Measurements from ENCODE around the gene NCF2. TPM values are rescaled to one million over a fixed set of nuclear protein-coding genes. Genes with fewer than 3 reads are reported as not detected.

NCF2 gene
- polyA plus RNA-seq, 1 experiment: 0.43 TPM

DNA sequence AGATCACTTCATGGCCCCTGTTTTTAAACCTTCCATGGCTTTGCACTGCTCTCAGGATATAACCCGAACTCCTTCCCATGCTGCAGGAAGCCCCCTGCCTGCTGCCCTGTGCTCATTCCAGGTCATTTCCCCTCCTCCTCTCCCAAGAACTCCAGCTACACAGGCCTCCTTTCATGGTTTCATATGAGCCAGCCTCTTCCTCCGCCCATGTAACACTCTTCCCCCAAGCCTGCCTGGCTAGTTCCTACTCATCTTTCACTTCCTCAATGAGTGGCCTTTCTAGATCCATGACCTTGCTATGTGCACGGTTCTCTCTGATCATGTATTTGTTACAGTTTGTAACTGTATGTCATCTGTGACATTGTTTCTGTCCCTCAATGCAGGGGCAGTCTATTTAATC lies 3.1 kb upstream of the NCF2 start:
- H3K27me3 ChIP-seq (ENCODE audit: control insufficient read depth, insufficient read depth, low read length): no peaks in the 10 kb centered on the region
- DNase-seq (ENCODE audit: low read depth, low spot score): no peak
- POLR2A ChIA-PET: no interaction called here
- TF ChIP-seq, protein P1, sequence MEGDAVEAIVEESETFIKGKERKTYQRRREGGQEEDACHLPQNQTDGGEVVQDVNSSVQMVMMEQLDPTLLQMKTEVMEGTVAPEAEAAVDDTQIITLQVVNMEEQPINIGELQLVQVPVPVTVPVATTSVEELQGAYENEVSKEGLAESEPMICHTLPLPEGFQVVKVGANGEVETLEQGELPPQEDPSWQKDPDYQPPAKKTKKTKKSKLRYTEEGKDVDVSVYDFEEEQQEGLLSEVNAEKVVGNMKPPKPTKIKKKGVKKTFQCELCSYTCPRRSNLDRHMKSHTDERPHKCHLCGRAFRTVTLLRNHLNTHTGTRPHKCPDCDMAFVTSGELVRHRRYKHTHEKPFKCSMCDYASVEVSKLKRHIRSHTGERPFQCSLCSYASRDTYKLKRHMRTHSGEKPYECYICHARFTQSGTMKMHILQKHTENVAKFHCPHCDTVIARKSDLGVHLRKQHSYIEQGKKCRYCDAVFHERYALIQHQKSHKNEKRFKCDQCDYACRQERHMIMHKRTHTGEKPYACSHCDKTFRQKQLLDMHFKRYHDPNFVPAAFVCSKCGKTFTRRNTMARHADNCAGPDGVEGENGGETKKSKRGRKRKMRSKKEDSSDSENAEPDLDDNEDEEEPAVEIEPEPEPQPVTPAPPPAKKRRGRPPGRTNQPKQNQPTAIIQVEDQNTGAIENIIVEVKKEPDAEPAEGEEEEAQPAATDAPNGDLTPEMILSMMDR (IDR thresholded peaks at IDR 0.05; ENCODE audit: low read depth, low read length): no peak
- CTCF ChIA-PET: no interaction called here
- H3K4me3 ChIP-seq (ENCODE audit: low read depth, low read length): no peak overlapping the region
- H3K27ac ChIP-seq (ENCODE audit: low read depth, low read length): peak overlapping the region; percentile 11
- no peaks in the 10 kb centered on the region for H3K9me3 ChIP-seq (ENCODE audit: control insufficient read depth, insufficient read depth, low read length)

DNA sequence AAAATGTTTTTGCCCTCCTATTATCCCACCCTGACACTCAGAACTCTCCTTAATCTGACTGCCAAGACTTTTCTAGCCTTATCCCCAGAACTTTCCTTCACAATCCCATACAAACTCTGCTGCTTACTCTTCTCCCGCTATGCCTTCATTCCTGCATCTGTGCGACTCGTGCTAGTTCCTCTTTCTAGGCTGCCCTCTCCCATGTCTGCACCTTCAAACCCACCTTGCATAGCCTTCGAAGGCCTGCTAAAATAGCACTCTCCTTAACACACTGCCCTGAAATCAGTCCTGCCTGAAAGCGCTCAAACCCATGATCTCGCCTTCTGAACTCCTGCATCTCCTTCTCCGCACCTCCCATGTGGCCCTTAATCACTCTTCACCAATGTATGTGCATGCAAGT lies 2.5 kb upstream of the NCF2 start:
- ChIA-PET POLR2A (no interaction called here), CTCF (no interaction called here)
- H3K9me3 ChIP-seq (ENCODE audit: control insufficient read depth, insufficient read depth, low read length): no peaks in the 10 kb centered on the region
- H3K4me3 ChIP-seq (ENCODE audit: low read depth, low read length): no peak overlapping the region
- TF ChIP-seq, protein P1 (IDR thresholded peaks at IDR 0.05; ENCODE audit: low read depth, low read length): no peak
- no peaks in the 10 kb centered on the region for H3K27me3 ChIP-seq (ENCODE audit: control insufficient read depth, insufficient read depth, low read length)
- DNase-seq (ENCODE audit: low read depth, low spot score): no peak
- H3K27ac ChIP-seq (ENCODE audit: low read depth, low read length): no peak overlapping the region

DNA sequence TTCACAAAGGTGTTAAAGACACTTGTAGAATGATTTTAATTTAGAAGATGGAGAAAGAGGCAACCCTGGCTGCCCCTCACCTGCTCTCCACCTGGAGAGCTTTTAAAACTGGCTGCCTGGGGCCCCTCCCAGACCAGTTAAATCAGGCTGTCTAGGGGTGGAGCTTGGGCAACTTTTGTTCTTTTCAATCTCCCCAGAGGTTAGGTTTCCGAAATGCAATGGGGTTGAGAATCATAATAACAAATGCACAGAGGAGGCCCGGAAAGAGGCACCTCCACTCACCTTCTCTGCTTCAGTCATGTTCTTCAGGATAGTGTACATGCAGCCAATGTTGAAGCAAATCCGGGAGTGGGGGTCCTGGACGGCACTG lies 400 bp downstream of the NCF2 start:
- TF ChIP-seq, protein P1 (IDR thresholded peaks at IDR 0.05; ENCODE audit: low read depth, low read length): no peak
- H3K27ac ChIP-seq (ENCODE audit: low read depth, low read length): no peak overlapping the region
- no peak for DNase-seq (ENCODE audit: low read depth, low spot score)
- CTCF ChIA-PET: no interaction called here
- H3K9me3 ChIP-seq (ENCODE audit: control insufficient read depth, insufficient read depth, low read length): no peaks in the 10 kb centered on the region
- POLR2A ChIA-PET: no interaction called here
- no peaks in the 10 kb centered on the region for H3K27me3 ChIP-seq (ENCODE audit: control insufficient read depth, insufficient read depth, low read length)
- H3K4me3 ChIP-seq (ENCODE audit: low read depth, low read length): no peak overlapping the region

DNA sequence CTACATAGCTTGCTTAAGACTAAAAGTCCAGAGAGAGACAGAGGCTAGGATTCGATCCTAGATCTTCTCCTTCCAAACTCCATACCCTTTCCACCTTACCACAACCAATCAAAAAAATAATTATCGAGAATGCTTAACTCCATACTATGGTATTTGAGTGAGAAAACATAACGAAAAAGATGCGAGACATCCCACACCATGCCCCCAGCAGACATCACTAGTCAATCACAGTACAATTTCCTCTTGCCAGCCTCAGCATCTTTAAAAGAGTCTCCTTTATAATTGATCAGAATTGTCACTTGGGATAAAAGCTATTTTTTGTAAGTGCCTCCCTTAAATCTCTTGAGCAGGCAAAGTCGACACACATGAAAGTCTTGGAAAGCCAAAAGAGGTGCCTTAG lies 875 bp downstream of the NCF2 start:
- no peak for DNase-seq (ENCODE audit: low read depth, low spot score)
- TF ChIP-seq, protein P1 (IDR thresholded peaks at IDR 0.05; ENCODE audit: low read depth, low read length): no peak
- ChIA-PET CTCF (no interaction called here), POLR2A (no interaction called here)
- Histone ChIP-seq H3K27ac (ENCODE audit: low read depth, low read length) (no peak overlapping the region), H3K4me3 (ENCODE audit: low read depth, low read length) (no peak overlapping the region), H3K9me3 (ENCODE audit: control insufficient read depth, insufficient read depth, low read length) (no peaks in the 10 kb centered on the region), H3K27me3 (ENCODE audit: control insufficient read depth, insufficient read depth, low read length) (no peaks in the 10 kb centered on the region)

DNA sequence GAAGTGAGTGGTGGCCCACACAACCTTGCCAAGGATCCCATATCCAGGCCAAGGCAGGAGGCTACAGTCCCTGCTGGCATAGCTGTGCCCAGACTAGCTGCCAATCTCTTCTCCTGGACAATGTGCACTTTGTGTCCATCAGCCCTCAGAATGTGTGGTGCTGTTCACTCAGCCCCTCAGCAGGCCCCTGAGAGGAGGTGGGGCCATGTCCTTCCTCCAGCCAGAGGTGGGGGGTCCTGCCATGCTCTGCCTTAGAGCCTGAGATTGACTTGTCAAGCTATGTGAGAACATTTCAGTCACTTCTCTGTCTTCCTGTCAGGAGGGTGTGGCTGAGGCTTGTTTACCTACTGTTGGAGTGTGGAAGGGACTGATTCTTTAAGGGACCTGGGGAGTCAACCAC lies 1.4 kb downstream of the NCF2 start:
- Histone ChIP-seq H3K4me3 (ENCODE audit: low read depth, low read length) (no peak overlapping the region), H3K9me3 (ENCODE audit: control insufficient read depth, insufficient read depth, low read length) (no peaks in the 10 kb centered on the region), H3K27me3 (ENCODE audit: control insufficient read depth, insufficient read depth, low read length) (no peaks in the 10 kb centered on the region), H3K27ac (ENCODE audit: low read depth, low read length) (no peak overlapping the region)
- no peak for DNase-seq (ENCODE audit: low read depth, low spot score)
- POLR2A ChIA-PET: no interaction called here
- TF ChIP-seq, protein P1 (IDR thresholded peaks at IDR 0.05; ENCODE audit: low read depth, low read length): no peak
- CTCF ChIA-PET: no interaction called here

Measured in AG04450 (cell line).